ENCODE measurements around the gene P3H1. TPM values are rescaled to one million over a fixed set of nuclear protein-coding genes. Genes with fewer than 3 reads are reported as not detected.

Gene P3H1
- total RNA-seq, 4 donors from 2014 or later = 5.5 to 12.4 (median 7.2) TPM

DNA sequence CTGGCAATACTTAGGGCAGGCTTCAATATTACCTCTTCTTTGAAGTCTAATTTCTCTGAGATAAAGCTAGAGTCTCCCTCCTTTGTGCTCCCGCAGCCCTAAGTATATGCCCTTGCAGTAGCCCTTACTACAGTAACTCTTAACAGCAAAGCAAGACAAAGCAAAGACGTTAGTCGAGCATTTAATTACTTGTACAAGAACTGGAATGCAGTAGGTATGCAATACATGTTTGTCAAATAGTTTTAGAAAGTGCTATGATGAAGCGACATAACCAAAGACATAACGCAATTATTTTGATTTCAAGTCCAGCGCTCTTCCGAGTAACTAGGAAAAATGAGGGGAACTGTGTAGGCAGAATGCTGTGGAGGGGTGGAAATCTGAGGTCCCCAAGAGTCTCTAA lies 1.6 kb downstream of the P3H1 start:
- peaks cover 10 to 62% (median 16%) of the 10 kb centered on the region in 3 donors for H3K4me1 ChIP-seq

DNA sequence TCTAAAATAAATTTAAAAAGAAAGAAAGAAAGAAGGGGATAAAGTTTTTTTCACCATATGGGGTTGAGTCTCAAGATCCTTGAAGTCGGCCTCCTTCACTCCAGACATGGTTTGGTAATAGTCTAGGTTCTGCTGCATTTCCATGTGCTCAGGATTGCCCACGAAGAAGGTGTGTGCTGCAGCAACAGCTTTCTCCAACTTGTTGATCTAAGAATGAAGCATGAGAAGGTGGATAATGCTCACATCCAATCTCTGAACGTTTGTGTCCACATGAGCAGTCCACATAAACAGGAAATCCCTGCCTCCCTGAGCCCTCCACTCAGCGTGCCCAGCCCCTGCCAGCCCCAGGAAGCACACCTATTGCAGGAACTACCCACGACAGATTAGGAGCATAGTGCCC lies 4.6 kb downstream of the P3H1 start:
- Histone ChIP-seq H3K27me3 (no peaks in the 10 kb centered on the region), H3K4me3 (no peak overlapping the region), H3K27ac (peak overlapping the region in 1 of 4 donors; percentile 8), H3K4me1 (peaks cover 0 to 38% (median 5%) of the 10 kb centered on the region in 3 donors), H3K9me3 (no peaks in the 10 kb centered on the region), H3K36me3 (peaks cover 2 to 48% (median 8%) of the 10 kb centered on the region in 3 donors)
- TF ChIP-seq POLR2A (IDR thresholded peaks at IDR 0.05) (no peak), CTCF (IDR thresholded peaks at IDR 0.05) (no peak)
- intact Hi-C loops (cut with DNase I) = no loop called here
- WGBS, 2 donors = 70 to 73% methylated on average over 4 to 5 of the region's 5 CpGs
- DNase-seq = no peak

More for the DNA sequence above, 1.6 kb downstream of the P3H1 start:
- DNase-seq = no peak
- Histone ChIP-seq H3K9me3 (no peaks in the 10 kb centered on the region), H3K4me3 (peak overlapping the region in 3 of 4 donors; percentile 63 to 97 (median 77)), H3K27ac (peak overlapping the region in 3 of 4 donors; percentile 79 to 93 (median 92)), H3K27me3 (no peaks in the 10 kb centered on the region), H3K36me3 (peaks cover 0 to 27% (median 0%) of the 10 kb centered on the region in 3 donors)
- no peak for TF ChIP-seq POLR2A (IDR thresholded peaks at IDR 0.05)
- TF ChIP-seq CTCF (IDR thresholded peaks at IDR 0.05) = no peak
- intact Hi-C loops (cut with DNase I) = no loop called here
- 29 to 31% methylated on average over 7 of the region's 7 CpGs for WGBS, 2 donors

GRCh38 chr1:42761567-42761966 lies 5.3 kb downstream of the P3H1 start:
- Histone ChIP-seq H3K4me3 (no peak overlapping the region), H3K36me3 (peaks cover 2 to 54% (median 10%) of the 10 kb centered on the region in 3 donors), H3K9me3 (no peaks in the 10 kb centered on the region), H3K27me3 (no peaks in the 10 kb centered on the region), H3K27ac (no peak overlapping the region), H3K4me1 (peaks cover 0 to 37% (median 5%) of the 10 kb centered on the region in 3 donors)
- intact Hi-C loops (cut with DNase I) = no loop called here
- no peak for TF ChIP-seq CTCF (IDR thresholded peaks at IDR 0.05)
- TF ChIP-seq POLR2A (IDR thresholded peaks at IDR 0.05) = no peak
- 86 to 95% methylated on average over 4 of the region's 4 CpGs for WGBS, 2 donors
- DNase-seq = no peak

DNA sequence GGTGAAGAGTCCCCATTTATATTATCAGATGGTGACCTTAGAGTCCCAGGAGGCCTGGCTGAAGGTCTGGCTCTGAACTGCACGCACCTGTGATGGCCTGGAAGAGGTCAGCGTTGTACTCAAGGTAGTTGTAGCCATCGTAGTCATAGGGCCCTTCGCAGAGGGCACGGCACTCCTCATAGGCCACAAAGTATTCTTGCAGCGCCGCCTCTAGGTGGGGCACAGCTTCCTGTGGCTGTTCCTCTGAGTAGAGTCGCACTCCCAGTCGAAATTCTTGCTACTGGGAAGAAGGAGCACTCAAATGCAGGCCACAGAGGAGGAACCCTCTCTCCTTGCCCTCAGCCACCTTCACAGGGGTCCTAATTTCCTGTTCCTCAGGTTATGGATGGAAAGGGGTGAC lies 7.7 kb downstream of the P3H1 start:
- intact Hi-C loops (cut with DNase I) = no loop called here
- Histone ChIP-seq H3K27ac (no peak overlapping the region), H3K27me3 (no peaks in the 10 kb centered on the region), H3K4me3 (no peak overlapping the region), H3K36me3 (peaks cover 10 to 78% (median 11%) of the 10 kb centered on the region in 3 donors), H3K4me1 (peaks cover 0 to 12% (median 0%) of the 10 kb centered on the region in 3 donors), H3K9me3 (no peaks in the 10 kb centered on the region)
- DNase-seq = no peak
- 75 to 84% methylated on average over 2 to 5 of the region's 9 CpGs for WGBS, 2 donors
- no peak for TF ChIP-seq POLR2A (IDR thresholded peaks at IDR 0.05)
- no peak for TF ChIP-seq CTCF (IDR thresholded peaks at IDR 0.05)

DNA sequence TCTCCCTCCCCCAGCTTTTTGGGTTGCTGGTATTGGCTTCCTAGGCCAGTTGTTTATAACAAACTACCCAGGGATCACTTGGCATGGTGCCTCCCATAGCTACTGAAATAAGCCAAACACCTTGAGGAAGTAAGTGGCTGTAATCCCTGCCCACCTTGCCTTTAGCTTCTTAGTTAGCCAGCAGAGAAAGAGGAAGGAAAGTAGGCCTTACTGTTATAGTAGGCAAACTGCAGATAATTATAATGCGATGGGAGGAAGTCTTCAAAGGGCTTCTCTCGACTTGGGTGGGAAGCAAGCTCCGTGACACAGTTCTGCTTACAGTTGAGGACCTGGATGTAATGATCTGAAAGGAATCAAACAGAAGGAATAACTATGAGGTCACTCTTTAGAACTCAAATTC lies 8.2 kb downstream of the P3H1 start:
- H3K36me3 ChIP-seq = peaks cover 10 to 83% (median 15%) of the 10 kb centered on the region in 3 donors
- H3K4me3 ChIP-seq = no peak overlapping the region
- 47 to 70% methylated on average over 3 of the region's 3 CpGs for WGBS, 2 donors

More for the DNA sequence above, 8.2 kb downstream of the P3H1 start:
- intact Hi-C loops (cut with DNase I) = no loop called here
- no peak for TF ChIP-seq CTCF (IDR thresholded peaks at IDR 0.05)
- no peak for TF ChIP-seq POLR2A (IDR thresholded peaks at IDR 0.05)
- Histone ChIP-seq H3K27me3 (no peaks in the 10 kb centered on the region), H3K9me3 (no peaks in the 10 kb centered on the region), H3K27ac (no peak overlapping the region), H3K4me1 (peaks cover 0 to 9% (median 0%) of the 10 kb centered on the region in 3 donors)
- no peak for DNase-seq

All from esophagus squamous epithelium (tissue), 5 donors.